GM21619 (cell line): ENCODE measurements around the gene FAM241A.
A peak's percentile ranks its signal among the peaks of the same experiment; 100 is the strongest.

ENCODE experiments used
- ATAC-seq: cut with Tn5 transposase; IDR thresholded peaks from one replicate; pipeline ENCODE4 v1.9.1; 2021; ENCODE audit not compliant: unreplicated experiment

FAM241A gene

DNA sequence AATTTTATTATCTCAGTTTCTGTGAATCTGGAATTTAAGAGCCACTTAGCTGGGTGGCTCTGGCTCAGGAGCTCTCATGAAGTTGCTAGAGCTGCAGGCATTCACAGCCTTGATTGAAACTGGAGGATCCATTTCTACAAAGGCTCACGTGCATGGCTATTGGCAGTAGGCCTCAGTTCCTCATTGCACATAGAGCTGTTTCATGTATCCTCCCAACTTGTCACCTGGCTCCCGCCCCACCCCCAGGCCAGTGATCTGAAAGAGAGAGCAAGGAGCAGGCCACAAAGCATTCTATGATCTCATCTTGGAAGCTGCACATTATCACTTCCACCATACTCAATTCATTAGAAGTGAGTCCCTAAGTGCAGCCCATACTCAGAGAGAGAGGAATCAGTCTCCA, 67.8 kb downstream of the FAM241A start:
- ATAC-seq, result no peak

- ATAC-seq, result no peak
Observed at GRCh38 chr4:112213856-112214255, 68.6 kb downstream of the FAM241A start.

DNA sequence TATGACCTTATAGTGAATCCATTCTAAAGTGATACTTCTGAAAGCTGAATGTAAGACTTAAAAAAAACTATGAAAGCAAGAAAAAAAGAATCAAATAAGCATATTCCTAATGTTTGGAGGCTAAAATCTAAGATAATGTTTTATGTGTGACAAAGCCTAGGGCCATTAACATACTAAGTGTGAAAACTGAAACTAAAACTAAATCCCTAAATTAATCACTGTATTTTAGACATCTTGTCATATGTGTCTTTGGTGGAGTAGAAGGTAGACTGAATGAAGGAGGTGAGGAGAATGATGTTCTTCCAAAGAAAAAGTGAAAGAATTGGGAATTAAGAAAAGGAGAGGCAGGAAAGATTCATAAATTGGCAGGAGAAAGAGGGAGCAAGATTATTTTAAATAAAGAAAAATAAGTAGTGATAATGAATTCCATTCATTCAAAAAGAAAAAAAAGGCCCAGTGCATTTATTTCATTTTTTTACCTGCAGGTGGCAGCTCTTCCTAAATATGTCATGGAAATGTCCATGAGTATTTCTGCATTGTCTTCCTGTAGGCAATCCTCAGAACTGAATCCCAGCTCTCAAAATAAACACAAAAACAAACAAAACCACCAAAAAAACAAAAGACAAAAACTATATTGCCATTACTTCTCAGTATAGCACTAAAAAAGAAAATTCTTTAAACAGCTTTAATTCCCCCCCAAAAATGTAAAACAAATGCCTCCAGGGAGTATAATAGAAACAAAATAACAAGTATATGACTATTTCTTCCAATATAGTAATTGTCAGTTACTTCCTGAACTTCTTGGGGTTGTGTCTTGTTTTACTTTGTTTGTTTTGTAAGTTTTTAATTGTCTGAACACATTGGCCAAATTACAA, 69.4 kb downstream of the FAM241A start:
- no peak for ATAC-seq

DNA sequence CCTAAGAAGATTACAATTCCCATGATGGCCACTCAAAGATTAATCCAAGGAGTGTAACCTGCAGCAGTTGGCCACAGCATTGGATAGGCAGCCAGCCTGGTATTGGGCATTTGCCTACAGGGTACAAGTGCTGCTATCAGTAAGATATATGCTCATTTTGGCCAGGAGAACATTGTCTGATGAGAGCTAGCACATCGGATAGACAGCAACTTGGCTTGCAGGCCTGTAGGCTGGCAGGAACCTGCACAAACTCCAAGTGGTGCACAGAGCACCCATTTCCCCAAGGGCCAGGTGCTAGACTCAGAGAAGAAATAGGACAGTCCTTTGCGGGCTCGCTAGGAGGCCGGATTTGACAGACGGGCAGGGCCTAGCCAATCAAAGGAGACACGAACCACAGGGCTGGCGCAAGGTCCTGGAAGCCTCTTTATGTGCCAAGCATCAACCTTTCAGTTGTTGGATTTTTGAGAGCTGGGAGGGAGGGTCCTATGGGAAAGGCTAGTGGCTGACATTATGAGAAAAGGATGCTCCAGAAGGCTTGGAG, 74.6 kb downstream of the FAM241A start:
- no peak for ATAC-seq

GRCh38 chr4:112222219-112222955, 77.1 kb downstream of the FAM241A start:
- ATAC-seq, result no peak

GRCh38 chr4:112225157-112225556, 79.9 kb downstream of the FAM241A start:
- no peak for ATAC-seq

GRCh38 chr4:112230879-112231778, 85.9 kb downstream of the FAM241A start:
- peak; percentile 82 for ATAC-seq

DNA sequence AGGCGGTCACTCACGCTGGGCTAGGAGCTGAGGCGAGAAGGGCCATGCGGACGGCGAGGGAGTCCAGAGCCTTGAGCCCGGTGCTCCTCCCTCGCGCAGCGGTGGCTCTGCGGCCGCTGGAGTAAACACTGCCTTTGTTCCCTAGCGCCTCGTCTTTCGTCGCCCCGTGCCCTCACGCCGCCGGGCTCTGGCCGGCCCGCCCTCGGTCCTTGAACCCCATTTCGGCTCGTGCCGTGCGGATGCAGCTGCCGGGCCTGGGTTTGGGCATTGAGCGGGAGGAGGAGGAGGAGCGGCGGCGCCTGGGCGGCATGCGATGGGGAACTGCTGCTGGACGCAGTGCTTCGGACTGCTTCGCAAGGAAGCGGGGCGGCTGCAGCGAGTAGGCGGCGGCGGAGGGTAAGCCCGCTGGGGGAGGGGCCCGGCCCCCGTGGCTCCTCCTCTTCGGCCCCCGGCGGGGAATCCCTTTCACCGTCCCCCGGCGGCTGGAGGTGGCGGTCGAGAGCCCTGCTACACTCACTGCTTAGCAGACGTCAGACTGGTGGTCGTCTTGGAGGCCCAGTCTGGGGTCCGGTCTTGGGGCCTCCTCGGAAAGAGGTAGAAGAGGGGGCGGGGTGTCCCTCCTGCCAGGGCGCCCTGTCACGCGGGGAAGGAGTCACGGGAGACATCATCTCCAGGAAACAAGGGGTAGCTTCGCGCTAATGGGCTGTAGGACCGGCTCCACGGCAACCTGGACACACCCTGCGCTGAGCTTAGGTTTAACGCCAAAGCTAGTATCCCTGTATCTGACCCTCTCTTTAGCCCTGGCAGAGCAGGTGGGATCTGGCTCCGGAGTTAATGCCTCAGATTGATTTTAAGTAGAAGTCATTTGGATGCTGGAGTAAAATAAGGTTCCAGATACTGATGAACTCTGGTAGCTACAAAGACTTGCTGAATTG, 86.8 kb downstream of the FAM241A start, which contains the start of gene AP1AR:
Gene AP1AR, plus strand, starts transcription at position 9 of the 935 bp plus-strand sequence. Its CDS starts 305 bp downstream, at position 314.
- peak; percentile 65 for ATAC-seq

DNA sequence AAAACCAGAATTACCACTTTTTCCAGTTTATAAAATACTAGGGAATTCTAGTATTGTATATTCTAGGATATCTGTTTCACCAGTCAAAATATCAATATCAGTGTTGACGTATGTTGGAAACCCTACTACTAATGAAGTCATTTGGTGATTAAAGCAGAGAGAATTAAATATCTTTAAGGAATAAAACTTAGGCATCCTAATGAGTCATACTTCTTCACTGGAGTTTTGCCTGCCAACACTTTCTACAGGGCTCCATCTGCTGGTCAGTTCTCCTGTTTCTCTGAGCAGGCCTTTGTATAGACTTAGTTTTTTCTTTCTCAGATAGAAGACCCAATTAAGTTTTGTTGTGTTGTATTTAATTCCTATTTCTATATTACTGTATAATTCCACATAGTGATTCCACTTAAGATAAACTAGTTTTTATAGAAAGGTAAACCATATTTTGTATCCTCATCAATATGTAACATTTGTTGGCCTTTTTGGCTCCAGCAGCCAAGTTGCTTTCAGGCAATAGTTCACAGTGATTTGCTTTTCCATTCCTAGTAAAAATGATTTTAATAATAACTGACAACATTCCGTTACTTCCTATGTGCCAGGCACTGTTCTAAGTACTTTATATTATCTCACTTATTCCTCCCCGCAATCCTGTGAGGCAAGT, 89.8 kb downstream of the FAM241A start:
- ATAC-seq, result no peak

GRCh38 chr4:112236040-112236439, 90.8 kb downstream of the FAM241A start:
- ATAC-seq, result no peak

DNA sequence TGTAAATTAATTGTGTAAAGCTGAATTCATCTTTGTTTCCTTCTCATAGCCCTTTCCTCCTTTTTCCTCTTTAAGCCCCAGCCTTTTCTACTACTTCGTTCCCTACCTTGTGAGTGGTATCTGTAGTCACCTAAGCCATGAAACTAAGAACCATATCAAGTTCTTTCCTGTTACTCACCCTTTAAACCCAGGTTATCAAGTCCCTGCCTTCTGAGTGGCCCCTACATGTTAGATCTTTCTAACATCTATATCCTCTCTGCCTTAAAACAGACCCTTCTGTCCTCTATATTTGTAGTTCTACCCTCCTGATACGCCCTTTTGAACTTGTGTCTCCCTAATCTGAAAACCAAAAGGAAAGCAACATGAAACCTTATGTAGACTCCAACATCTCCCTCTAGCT, 93.6 kb downstream of the FAM241A start:
- ATAC-seq, result no peak
